ENCODE data around the gene UBXN11.

DNA sequence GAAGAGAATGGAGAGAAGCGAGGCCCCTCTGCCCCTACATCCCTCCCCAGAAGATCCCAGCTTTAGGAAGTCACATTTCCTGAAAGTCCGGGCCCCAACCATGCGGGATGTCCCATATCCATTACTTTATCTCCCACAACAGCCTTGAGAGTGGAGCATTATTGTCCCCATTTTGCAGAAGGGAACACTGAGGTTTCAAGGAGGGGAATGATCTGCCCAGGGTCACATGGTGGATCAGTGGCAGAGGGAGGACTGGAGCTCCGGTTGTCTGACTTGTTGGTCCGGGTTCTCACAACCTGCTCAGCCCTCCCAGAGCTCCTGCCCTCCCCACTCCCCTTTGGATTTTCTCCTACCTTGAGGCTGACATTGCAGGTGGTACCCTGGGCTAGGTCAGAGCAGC is 49.7 kb upstream of the UBXN11 start:
- no peak for TF ChIP-seq CTCF (IDR thresholded peaks at IDR 0.05 in 4 of 5, conservative IDR thresholded peaks at IDR 0.05 in 1 of 5)
- no peak for TF ChIP-seq POLR2A (IDR thresholded peaks at IDR 0.05)
